K562 (cell line): ENCODE data around the gene C2. TPM values are rescaled to one million over a fixed set of nuclear protein-coding genes. Genes with fewer than 3 reads are reported as not detected.
A peak's percentile ranks its signal among the peaks of the same experiment; 100 is the strongest.

Experiments
- FOXJ2 ChIP-seq: fragments of 200-800 bp; sonication (Bioruptor generic); IDR thresholded peaks from 2 replicates; pipeline ENCODE4 v1.6.1; 2016; ENCODE audit warnings: missing genetic modification characterization, missing compliant biosample characterization
- FOXP1 ChIP-seq: sonication (generic); formaldehyde crosslinking; IDR thresholded peaks from 2 replicates; pipeline ENCODE4 v1.8.0; 2022; ENCODE audit warnings: mild to moderate bottlenecking, missing genetic modification reagents
- GTF2E2 ChIP-seq: fragments of 200-800 bp; sonication (Bioruptor generic); IDR thresholded peaks from 2 replicates; pipeline ENCODE4 v1.6.1; 2016; ENCODE audit warnings: missing genetic modification characterization, missing compliant biosample characterization
- HCFC1 ChIP-seq: IDR thresholded peaks from 2 replicates; pipeline ENCODE4 v1.6.1; 2012; ENCODE audit warnings: low read depth, low read length, improper control_type of control experiment
- HDAC3 ChIP-seq: fragments of 450-650 bp; IDR thresholded peaks from 2 replicates; pipeline ENCODE4 v1.6.1; 2018; ENCODE audit warnings: borderline replicate concordance, mild to moderate bottlenecking, moderate library complexity; ENCODE audit not compliant: partially characterized antibody
- HDAC8 ChIP-seq: fragments of 450-650 bp; IDR thresholded peaks from 2 replicates; pipeline ENCODE4 v1.6.1; 2016; ENCODE audit warnings: mild to moderate bottlenecking, missing genetic modification characterization, moderate library complexity, missing compliant biosample characterization
- KDM1A ChIP-seq, 2 experiments: fragments of 450-650 bp; IDR thresholded peaks; 2 replicates each; pipeline ENCODE4 v1.6.1; 2016; ENCODE audit warnings: mild to moderate bottlenecking in 2 of 2
- MTA2 ChIP-seq: fragments of 450-650 bp; IDR thresholded peaks from 2 replicates; pipeline ENCODE4 v1.6.1; 2016; ENCODE audit warnings: low read depth
- MYC ChIP-seq, 2 experiments: fragments of 250-450 bp in 1 of 2; sonication (Bioruptor Pico) in 1 of 2; IDR thresholded peaks; 2 replicates each; pipeline versions ENCODE4 v1.5.1 to v1.6.1; 2012 to 2021; ENCODE audit warnings: low read depth in 2 of 2, borderline replicate concordance in 1 of 2, improper control_type of control experiment in 1 of 2, low read length in 1 of 2, mild to moderate bottlenecking in 1 of 2, moderate library complexity in 1 of 2
- NELFE ChIP-seq: IDR thresholded peaks from 2 replicates; pipeline ENCODE4 v1.6.1; 2011; ENCODE audit warnings: mild to moderate bottlenecking; ENCODE audit not compliant: insufficient read depth, insufficient read length
- POLR2A ChIP-seq: fragments of 450-650 bp; conservative IDR thresholded peaks from 2 replicates; pipeline ENCODE4 v1.6.1; 2016
- SREBF2 ChIP-seq: sonication (generic); formaldehyde crosslinking; IDR thresholded peaks from 2 replicates; pipeline ENCODE4 v1.4.0; 2020; ENCODE audit warnings: mild to moderate bottlenecking, missing genetic modification reagents
- TARDBP ChIP-seq: fragments of 450-650 bp; IDR thresholded peaks from 2 replicates; pipeline ENCODE4 v1.6.1; 2016
- TBP ChIP-seq: optimal IDR thresholded peaks from 2 replicates; pipeline ENCODE3; 2011; ENCODE audit warnings: low read depth, low read length, improper control_type of control experiment
- TOE1 ChIP-seq, 2 experiments: fragments of 450-650 bp in 1 of 2; sonication (generic) in 1 of 2; formaldehyde crosslinking in 1 of 2; IDR thresholded peaks; 2 replicates each; pipeline versions ENCODE4 v1.7.1 to v1.8.0; 2016 to 2022; ENCODE audit warnings: borderline replicate concordance in 2 of 2, mild to moderate bottlenecking in 2 of 2, antibody characterized with exemption in 1 of 2, inconsistent platforms in 1 of 2, low read depth in 1 of 2, missing genetic modification reagents in 1 of 2, moderate library complexity in 1 of 2
- UBTF ChIP-seq, 2 experiments: IDR thresholded peaks; 2 replicates each; pipeline ENCODE4 v1.6.1; 2012; ENCODE audit warnings: improper control_type of control experiment in 2 of 2, low read depth in 2 of 2, low read length in 2 of 2, borderline replicate concordance in 1 of 2
- ZFX ChIP-seq: sonication (generic); formaldehyde crosslinking; IDR thresholded peaks from 2 replicates; pipeline ENCODE4 v1.8.0; 2022; ENCODE audit warnings: mild to moderate bottlenecking, missing genetic modification reagents, moderate library complexity
- ZNF431 ChIP-seq: sonication (generic); formaldehyde crosslinking; IDR thresholded peaks from 2 replicates; pipeline ENCODE4 v1.8.0; 2022; ENCODE audit warnings: mild to moderate bottlenecking, missing genetic modification reagents
- ZNF436 ChIP-seq: fragments of 250-450, 450-650 bp; sonication (Bioruptor Pico); formaldehyde crosslinking; IDR thresholded peaks from 2 replicates; pipeline ENCODE4 v1.7.0; 2020; ENCODE audit warnings: mild to moderate bottlenecking
- ZNF695 ChIP-seq: fragments of 450-650 bp; formaldehyde crosslinking; IDR thresholded peaks from 2 replicates; pipeline ENCODE4 v1.4.0; 2020; ENCODE audit warnings: mild to moderate bottlenecking, moderate library complexity
- polyA plus RNA-seq, 8 experiments: library from polyadenylated mRNA; depleted of rRNA in 4 of 8; stranded (reverse) in 5 of 8; unstranded in 3 of 8; fragments of >200 nt; fragmentation: Nextera tagmentation in 2 of 8; fragmentation: Illumina TruSeq in 1 of 8; extraction: Ambion mirVana in 2 of 8; extraction: Trizol in 1 of 8; gene quantifications; 2 replicates each; pipeline versions ENCODE4 v1.2.1 to v1.2.3, GENCODE V29; 2011 to 2014; ENCODE audit warnings: inconsistent platforms in 1 of 8, missing spikeins in 1 of 8
- total RNA-seq, 7 experiments: library from RNA; depleted of rRNA in 6 of 7; stranded (reverse); fragments of >200 nt in 6 of 7; fragmentation: Illumina TruSeq in 2 of 7; extraction: Trizol in 2 of 7; gene quantifications; 2 replicates each; pipeline versions ENCODE4 v1.2.1 to v1.2.3, GENCODE V29; 2011 to 2021; ENCODE audit warnings: low replicate concordance in 1 of 7
- TF ChIP-seq, protein P1 (sequence below): fragments of 250-450 bp; sonication (Bioruptor Pico); IDR thresholded peaks from 2 replicates; pipeline ENCODE4 v1.8.0; 2022; ENCODE audit warnings: inconsistent platforms, mild to moderate bottlenecking, moderate library complexity, borderline replicate concordance
- TF ChIP-seq, protein P2 (sequence below): IDR thresholded peaks from 2 replicates; pipeline ENCODE4 v1.6.1; 2011; ENCODE audit not compliant: insufficient read length; ENCODE audit errors: extremely low read depth
- TF ChIP-seq, protein P3 (sequence below): sonication (generic); formaldehyde crosslinking; IDR thresholded peaks from 2 replicates; pipeline ENCODE4 v1.8.1; 2022; ENCODE audit warnings: missing genetic modification reagents

The C2 gene
- total and polyA plus RNA-seq, 9 of the 15 experiments (the other 6 are each of a cell fraction or from before 2014, with no cell fraction given), result 0.05 to 1.1 (median 0.39) TPM; not detected in 1

GRCh38 chr6:31897612-31898382 is 29.7 kb upstream of the C2 start, which contains the start of gene EHMT2 (continued):
- TF ChIP-seq GTF2E2 (tag), result peak; percentile 90; the same call in 1 of the 2 replicates
- TF ChIP-seq TBP, result peak; percentile 89
- peak; percentile 62 for TF ChIP-seq ZFX (CRISPR knock-in tag)
- no peak for TF ChIP-seq UBTF (IDR thresholded peaks at IDR 0.05; ENCODE audit: borderline replicate concordance in 1 of 2, low read depth in 2 of 2, low read length in 2 of 2)
- TF ChIP-seq, protein P1, sequence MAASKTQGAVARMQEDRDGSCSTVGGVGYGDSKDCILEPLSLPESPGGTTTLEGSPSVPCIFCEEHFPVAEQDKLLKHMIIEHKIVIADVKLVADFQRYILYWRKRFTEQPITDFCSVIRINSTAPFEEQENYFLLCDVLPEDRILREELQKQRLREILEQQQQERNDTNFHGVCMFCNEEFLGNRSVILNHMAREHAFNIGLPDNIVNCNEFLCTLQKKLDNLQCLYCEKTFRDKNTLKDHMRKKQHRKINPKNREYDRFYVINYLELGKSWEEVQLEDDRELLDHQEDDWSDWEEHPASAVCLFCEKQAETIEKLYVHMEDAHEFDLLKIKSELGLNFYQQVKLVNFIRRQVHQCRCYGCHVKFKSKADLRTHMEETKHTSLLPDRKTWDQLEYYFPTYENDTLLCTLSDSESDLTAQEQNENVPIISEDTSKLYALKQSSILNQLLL (CRISPR knock-in tag), result no peak
- no peak for TF ChIP-seq HDAC8 (tag)
- TF ChIP-seq TOE1 (IDR thresholded peaks at IDR 0.05; ENCODE audit: borderline replicate concordance), result peak; percentile 94
- TF ChIP-seq TOE1 (CRISPR knock-in tag; IDR thresholded peaks at IDR 0.05; ENCODE audit: borderline replicate concordance, low read depth), result no peak
- TF ChIP-seq MTA2, result no peak
- no peak for TF ChIP-seq ZNF431
- peak; percentile 84 for TF ChIP-seq POLR2A
- TF ChIP-seq, protein P2, sequence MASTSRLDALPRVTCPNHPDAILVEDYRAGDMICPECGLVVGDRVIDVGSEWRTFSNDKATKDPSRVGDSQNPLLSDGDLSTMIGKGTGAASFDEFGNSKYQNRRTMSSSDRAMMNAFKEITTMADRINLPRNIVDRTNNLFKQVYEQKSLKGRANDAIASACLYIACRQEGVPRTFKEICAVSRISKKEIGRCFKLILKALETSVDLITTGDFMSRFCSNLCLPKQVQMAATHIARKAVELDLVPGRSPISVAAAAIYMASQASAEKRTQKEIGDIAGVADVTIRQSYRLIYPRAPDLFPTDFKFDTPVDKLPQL, result no peak
- no peak for TF ChIP-seq NELFE
- TF ChIP-seq MYC (IDR thresholded peaks at IDR 0.05; ENCODE audit: low read depth, low read length), result peak; percentile 61
- no peak for TF ChIP-seq MYC (CRISPR knock-in tag; IDR thresholded peaks at IDR 0.05; ENCODE audit: borderline replicate concordance, low read depth)
- TF ChIP-seq KDM1A (IDR thresholded peaks at IDR 0.05), result no peak
- TF ChIP-seq HCFC1, result peak; percentile 60
- no peak for TF ChIP-seq SREBF2 (CRISPR knock-in tag)
- no peak for TF ChIP-seq ZNF436 (CRISPR knock-in tag)
- no peak for TF ChIP-seq HDAC3
- TF ChIP-seq TARDBP, result 0 out of 2 replicates have a peak, but pooled peaks have one; percentile 16
- no peak for TF ChIP-seq FOXP1 (CRISPR knock-in tag)
- TF ChIP-seq, protein P3, sequence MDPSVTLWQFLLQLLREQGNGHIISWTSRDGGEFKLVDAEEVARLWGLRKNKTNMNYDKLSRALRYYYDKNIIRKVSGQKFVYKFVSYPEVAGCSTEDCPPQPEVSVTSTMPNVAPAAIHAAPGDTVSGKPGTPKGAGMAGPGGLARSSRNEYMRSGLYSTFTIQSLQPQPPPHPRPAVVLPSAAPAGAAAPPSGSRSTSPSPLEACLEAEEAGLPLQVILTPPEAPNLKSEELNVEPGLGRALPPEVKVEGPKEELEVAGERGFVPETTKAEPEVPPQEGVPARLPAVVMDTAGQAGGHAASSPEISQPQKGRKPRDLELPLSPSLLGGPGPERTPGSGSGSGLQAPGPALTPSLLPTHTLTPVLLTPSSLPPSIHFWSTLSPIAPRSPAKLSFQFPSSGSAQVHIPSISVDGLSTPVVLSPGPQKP (CRISPR knock-in tag), result no peak
- TF ChIP-seq FOXJ2 (tag), result no peak
- no peak for TF ChIP-seq ZNF695 (CRISPR knock-in tag)
